NCI-H748 treated with DMSO at 0.1 percent for 48 hours (cell line): ENCODE measurements around the gene CLDN22.
"Not testable (repeated sequence)": the region's sequence is repeated elsewhere in the genome, so short reads cannot be mapped to it uniquely, and the experiment has no call there.

Experiments
- DNase-seq: peaks from one replicate; lab custom pipeline; 2025; lab: John Stamatoyannopoulos, UW

The CLDN22 gene

DNA sequence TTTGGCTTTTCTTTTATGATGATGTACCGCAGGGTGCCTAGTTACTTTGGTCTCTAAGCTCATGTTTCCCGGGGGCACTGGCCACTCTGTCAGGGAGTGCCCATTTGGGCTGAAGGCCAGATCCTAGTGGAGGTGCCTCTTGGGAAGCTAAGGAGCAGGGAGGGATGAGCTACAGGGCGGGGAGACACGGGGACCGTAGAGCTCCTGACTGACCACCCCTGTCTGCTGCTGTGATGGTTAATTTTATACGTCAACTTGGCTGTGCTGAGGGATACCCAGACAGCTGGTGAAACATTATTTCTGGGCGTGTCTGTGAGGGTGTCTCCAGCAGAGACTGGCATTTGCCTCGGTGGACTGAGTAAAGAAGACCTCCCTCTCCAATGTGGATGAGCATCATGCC lies 27.1 kb upstream of the CLDN22 start:
- no peak for DNase-seq

DNA sequence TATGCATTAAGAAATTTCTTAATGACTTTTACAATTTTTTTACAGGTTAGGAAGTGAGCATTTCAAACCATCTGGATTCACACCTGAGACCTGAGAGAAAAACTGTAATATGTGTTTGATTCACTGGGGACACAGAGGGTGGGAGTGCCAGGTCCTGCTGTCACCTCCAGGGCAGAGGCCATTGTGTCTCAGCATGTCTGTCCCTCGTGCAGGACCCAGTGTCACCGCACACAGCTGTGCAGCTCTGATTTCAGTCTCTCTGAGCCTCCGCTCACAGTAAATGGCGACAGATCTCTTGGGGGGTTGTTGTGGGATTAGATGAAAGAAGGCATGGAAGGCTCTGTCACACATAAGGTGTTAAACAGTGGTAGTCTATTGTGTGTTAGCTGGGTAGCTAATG lies 25.2 kb upstream of the CLDN22 start:
- DNase-seq = no peak

DNA sequence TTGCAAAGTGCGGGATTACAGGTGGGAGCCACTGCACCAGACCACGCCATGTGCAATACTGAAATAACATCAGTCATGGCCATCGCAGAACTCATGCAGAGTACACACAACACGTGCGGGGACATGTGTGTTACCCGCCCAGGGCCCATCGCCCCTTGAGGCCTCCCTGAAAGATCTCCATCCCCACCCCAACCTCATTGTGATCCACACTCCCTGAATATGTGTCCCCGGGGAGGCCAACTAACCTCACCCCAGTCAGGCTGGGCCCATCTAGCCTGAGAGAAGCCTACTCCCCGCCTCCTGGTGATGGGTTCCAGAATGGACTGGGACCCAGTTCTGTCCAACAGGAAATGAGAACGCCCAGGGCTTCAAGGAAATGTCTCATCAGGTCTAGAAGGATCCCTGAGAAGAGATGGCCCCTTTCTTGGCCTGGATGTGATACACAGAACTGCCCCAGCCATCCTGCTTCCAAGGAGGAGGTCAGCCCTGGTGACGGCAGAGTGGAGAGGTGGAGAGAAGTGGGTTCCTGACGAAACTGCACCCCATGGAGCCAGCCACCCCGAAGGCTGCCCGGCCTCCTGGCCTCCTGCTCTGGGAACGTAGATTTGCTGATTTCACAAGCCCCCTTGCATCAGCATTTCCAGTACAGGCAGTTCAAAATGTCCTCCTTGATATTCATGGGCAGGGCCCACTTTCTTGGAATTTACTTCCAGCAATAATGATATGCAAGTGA lies 24.6 kb upstream of the CLDN22 start:
- no peak for DNase-seq

- DNase-seq = no peak
Observed at GRCh38 chr4:183343730-183344129, 23.7 kb upstream of the CLDN22 start.

DNA sequence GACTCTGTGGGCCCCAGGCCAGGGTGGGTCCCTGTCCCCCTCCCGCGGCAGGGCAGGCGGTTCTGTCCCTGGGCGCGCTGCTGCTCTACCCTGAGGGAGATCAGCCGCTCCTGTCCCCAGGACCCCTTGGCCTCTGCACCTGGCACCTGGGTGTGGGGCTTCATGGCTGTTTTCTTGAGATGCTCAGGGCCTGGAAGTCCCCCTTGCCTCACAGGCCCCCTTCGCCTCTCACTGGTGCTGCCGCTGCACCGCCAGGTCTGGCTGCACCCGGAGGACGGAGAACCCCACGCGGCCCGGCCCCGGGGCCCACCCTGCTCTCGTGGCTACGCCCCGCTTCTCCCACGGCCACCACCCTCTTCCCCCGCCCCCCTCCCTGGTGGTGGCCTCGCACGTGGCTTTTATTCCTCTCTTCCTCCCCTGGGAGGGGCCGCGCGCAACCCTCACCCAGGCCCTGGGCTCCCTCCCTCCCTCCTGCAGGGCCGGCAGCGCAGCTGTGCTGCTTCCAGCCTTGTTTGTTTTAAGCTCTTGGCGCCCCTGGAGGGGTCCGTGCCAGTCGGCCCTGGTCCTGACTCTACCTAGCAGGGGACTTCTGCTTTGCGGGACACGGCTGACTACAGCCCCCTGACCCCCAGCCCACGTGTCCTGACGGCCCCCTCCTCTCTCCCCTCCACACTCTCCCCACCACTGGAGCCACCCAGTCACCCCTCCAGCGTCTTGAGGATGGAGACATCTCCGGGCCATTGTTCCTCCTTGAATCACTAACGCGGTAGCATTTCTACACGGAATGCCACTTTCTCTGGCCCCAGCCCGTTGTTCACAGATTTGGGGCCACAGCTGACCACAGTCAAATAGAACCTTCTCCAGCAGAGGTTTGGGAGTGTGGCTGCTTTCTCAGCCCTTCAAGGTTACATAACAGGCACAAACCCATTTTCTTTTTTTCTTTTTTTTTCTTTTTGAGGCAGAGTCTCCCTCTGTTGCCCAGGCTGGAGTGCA lies 22.8 kb upstream of the CLDN22 start:
- DNase-seq = no peak

DNA sequence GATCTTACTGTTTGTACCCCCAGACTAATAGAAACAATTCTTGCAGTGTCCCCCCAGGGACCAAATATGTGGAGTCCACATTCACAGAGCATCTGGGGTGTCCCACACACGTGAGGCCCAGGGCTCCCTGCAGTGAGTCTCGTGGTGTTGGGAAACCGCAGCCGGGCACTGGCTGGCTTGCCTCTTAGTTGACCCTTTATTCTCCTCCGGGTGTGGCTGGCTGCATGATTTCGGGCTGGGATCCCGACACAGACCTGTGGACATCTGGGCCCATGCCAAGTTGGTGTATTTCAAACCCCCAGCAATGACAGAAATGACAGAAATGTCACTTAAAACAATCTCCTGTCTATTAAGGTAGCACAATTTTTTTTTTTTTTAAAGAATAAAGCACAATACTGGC lies 17.8 kb upstream of the CLDN22 start:
- no peak for DNase-seq

- DNase-seq = no peak
Observed at GRCh38 chr4:183337349-183337748, 17.3 kb upstream of the CLDN22 start.

GRCh38 chr4:183335369-183335940 lies 15.4 kb upstream of the CLDN22 start:
- DNase-seq = no peak

- DNase-seq = no peak
Observed at GRCh38 chr4:183333983-183334382, 13.9 kb upstream of the CLDN22 start.

GRCh38 chr4:183333202-183333601 lies 13.1 kb upstream of the CLDN22 start:
- no peak for DNase-seq

DNA sequence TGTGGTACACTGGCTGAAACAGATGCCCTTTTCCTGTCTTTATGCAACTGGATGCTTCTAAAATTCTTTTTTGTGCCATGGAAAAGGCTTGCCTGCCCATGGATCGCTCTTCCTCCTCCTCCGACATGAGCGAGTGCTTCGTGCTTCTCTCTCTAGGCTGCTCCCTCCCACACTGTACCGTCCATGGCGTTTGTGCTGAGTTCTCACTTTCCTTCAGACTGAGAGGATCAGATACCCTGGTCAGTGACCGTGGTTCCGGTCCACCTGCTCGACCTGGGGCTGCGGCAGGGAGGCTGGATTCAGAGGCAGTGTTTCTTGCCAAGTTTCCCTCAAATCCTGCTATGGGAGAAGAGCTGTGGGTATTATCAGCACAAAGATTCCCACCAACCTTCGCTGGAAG lies 12.4 kb upstream of the CLDN22 start:
- no peak for DNase-seq

DNA sequence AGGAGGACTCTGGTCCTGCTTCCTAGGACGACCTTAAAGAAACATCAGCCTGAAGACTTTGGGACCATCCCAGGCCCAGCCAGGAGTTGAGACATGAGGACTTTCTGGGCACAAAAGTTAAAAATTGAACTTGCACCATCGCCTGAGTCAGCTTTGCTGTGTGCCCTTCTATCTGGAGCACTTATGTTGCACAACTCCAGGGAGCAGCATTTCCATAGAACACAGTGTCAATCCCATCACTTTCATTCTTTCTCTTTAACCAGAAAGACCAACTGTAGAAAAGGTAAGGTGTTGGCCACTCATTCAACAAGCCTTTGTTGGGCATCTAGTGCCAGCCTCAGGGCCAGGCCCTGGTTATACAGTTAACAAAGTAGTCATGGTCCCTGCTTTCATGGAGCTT lies 10.8 kb upstream of the CLDN22 start:
- no peak for DNase-seq

DNA sequence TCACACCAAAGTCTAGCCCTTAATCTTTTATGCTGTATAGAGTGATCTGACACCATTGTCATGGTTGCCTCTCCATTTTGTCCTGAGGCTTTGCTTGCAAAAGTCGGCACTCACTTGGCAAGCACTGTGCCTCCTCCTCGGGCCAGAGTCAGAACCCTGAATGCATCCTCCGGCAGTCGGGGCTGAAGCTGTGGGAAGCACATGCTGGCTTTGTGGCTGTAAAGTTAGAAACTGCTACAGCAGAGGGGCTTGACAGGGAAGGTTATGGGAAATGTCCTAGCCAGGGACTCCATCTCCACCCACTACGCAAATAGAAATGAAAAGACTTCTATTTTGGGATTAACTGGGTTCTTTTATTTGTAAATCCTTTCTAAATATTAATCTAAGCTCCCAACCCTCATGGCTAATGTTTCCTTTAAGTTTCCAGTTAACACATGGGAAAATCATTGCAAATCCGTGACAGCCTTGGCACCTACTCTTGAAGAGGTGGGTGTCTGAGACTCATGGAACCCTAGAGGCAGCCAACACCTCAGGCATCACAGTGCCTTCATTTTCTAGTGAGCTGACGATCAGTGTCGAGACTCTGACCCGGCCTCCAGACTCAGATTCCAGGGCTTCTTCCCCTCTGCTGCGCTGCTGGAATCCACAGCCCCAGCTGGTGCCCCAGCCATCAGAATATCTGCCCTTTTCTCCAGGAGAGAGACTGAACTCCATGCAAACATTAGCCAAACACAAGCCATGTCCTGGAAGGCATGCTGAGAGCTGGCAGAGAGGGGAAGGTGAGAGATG lies 10.1 kb upstream of the CLDN22 start:
- no peak for DNase-seq

DNA sequence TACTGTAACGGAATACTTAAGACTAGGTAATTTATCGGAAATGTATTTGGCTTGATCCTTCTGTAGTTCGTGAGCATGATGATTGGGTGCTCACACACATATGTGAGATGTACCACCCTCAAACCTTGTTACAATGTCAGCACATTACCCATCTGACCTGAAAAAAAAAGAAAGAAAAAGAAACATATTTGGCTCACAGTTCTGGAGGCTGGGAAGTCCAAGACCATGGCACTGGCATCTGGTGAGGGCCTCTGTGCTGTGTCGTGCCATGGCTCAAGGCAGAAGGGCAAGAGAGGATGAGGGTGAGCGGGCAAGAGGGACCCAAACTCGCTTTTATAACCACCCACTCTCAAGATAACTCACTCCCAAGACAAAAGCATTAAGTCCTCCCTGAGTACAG lies 9.2 kb upstream of the CLDN22 start:
- DNase-seq = no peak

DNA sequence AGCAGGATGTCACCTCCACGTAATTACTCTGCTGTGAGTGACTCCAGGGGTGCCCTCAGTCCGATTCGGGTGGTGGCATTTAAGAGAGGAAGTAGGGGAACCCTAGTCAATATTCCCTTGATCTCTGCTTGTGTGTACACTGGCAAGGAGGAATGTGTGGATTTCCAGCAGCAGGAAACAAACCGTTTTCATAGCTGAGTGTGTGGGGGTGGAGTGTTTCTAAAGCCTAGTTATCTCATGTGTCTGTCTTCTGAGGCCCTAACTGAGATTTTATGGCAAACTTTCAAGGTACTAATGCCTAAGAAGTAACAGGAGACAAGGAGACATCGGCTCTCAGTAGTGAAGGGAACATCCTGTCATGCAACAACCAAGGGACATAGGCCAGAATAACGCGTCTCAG lies 8.8 kb upstream of the CLDN22 start:
- no peak for DNase-seq

GRCh38 chr4:183327827-183328226 lies 7.8 kb upstream of the CLDN22 start:
- DNase-seq = no peak

- no peak for DNase-seq
Observed at GRCh38 chr4:183326853-183327252, 6.8 kb upstream of the CLDN22 start.

DNA sequence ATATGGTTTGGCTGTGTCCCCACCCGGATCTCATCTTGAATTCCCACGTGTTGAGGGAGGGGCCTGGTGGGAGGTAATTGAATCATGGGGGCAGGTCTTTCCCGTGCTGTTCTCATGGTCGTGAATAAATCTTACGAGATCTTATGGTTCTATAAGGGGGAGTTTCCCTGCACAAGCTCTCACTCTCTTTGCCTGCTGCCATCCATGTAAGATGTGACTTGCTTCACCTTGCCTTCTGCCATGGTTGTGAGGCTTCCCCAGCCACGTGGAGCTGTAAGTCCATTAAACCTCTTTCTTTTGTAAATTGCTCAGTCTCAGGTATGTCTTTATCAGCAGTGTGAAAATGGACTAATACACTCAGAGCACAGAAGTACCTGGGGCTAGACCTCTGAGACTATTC lies 6.3 kb upstream of the CLDN22 start:
- not testable (repeated sequence) for DNase-seq

GRCh38 chr4:183324619-183325018 lies 4.5 kb upstream of the CLDN22 start:
- DNase-seq = no peak

DNA sequence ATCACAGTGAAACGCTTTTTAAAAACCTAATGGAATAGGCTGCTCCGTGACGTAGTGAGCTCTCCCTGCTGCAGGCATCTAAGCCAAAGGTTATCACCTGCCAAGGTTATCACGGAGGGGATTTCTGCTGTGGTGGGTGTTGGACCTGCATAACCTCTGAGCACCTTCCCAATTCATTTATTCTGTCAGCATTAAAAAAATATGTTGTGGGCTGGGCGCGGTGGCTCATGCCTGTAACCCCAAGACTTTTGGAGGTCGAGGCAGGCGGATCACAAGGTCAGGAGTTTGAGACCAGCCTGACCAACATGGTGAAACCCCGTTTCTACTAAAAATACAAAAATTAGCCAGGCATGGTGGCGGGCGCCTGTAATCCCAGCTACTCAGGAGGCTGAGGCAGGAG lies 4.0 kb upstream of the CLDN22 start:
- not testable (repeated sequence) for DNase-seq

DNA sequence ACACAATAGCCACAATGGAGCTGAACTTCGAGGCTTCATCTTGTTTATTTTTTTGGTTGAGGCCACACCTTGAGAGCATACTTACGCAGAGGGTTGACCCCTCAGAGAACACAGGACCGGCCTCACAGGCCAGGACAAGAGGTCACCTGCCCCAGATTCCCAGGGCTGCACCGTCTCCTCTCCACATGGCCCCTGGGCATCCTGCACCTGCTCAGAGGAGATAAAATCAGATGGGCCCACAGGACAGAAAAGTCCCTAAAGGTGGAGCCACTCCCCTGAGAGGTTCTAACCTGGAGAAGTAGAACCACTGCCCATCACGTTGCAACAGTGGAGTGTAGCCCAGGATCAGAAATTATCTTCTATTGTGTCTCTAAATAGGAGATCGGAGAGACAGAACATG lies 3.2 kb upstream of the CLDN22 start:
- no peak for DNase-seq

DNA sequence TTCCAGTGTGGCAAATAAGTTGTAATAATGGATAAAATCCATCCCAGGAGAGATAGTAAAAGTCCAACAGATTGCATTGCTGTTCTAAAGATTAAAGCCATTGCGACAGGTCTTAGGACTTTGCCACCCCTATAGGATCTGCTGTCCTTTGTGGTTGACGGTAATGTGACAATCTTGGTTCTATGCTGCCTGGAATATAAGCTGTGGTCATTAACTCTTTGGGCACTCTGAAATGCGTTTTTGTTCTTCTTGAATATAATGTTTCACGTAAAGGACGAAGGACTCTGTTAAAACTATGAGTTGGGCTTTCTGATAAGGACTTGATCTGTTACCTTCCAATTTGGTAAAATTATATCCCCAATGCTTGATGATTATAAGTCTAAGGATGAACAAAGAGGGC lies 2.2 kb upstream of the CLDN22 start, which contains the start of gene CLDN24:
Gene CLDN24 (minus strand): TSS at position 101 of the 400 bp plus-strand sequence. CDS start 0 bp downstream, at position 101.
- DNase-seq = no peak
